Mucosa of stomach (tissue), 1 donor: ENCODE measurements around the gene NOTUM.

Experiments used
- H3K27me3 ChIP-seq: one replicate; pipeline ENCODE4 v1.7.0; 2013; ENCODE audit warnings: mild to moderate bottlenecking, low read length; ENCODE audit not compliant: control insufficient read depth, insufficient read depth
- H3K36me3 ChIP-seq: one replicate; pipeline ENCODE4 v1.7.0; 2013; ENCODE audit warnings: low read length; ENCODE audit not compliant: control insufficient read depth, insufficient read depth
- H3K4me1 ChIP-seq: one replicate; pipeline ENCODE4 v1.7.0; 2013; ENCODE audit warnings: mild to moderate bottlenecking, low read length; ENCODE audit not compliant: control insufficient read depth, insufficient read depth
- H3K4me3 ChIP-seq: one replicate; pipeline ENCODE4 v1.7.0; 2013; ENCODE audit warnings: low read length
- H3K9ac ChIP-seq: one replicate; pipeline ENCODE4 v1.7.0; 2013; ENCODE audit warnings: mild to moderate bottlenecking, low read length, moderate library complexity
- H3K9me3 ChIP-seq: one replicate; pipeline ENCODE4 v1.7.0; 2013; ENCODE audit warnings: mild to moderate bottlenecking, low read length, moderate library complexity; ENCODE audit not compliant: control insufficient read depth
- donor health status: Pancreatic carcinoma.

NOTUM gene

DNA sequence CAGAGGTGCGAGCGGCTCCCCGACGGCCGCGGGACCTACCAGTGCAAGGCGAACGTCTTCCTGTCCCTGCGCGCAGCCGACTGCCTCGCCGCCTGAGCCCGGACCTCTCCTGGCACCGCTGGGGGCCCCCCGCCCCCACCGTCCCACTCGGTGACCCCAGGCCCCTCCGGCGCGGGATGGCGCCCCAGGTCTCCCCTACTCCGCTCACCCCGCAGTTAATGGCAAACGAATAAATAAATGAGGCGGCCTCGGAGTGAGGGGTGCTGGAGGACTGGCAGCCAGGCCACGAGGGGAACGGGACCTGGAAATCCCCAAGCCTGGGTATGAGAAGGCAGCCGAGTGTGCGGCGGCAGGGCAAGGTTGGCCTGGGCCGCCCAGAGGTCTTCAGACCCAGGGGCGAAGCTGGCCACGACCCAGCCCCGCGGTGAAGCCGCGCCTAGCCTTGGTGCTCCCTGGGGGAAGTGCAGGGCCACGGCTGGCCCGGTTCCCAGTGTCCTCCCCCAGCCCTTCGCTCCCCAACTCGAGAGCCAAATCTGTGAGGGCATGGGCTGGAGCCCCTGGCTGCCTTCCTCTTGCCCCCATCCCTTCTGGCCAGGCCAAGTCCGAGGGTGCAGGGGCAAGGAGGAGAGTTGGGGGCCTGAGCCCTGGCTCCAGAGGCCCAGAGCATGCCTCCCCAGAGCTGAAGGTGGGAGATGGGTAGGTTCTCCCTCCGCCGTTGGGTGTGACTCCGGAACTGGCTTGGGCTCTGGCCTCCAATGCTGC is 58.2 kb downstream of the NOTUM start:
- peaks cover 16% of the 10 kb centered on the region for H3K4me1 ChIP-seq
- peaks cover 10% of the 10 kb centered on the region for H3K27me3 ChIP-seq
- peaks cover 3% of the 10 kb centered on the region for H3K36me3 ChIP-seq
- no peak overlapping the region for H3K9ac ChIP-seq
- H3K9me3 ChIP-seq: no peaks in the 10 kb centered on the region
- no peak overlapping the region for H3K4me3 ChIP-seq
